H9 (cell line): Measurements from ENCODE around the gene VWA5B1. TPM values are rescaled to one million over a fixed set of nuclear protein-coding genes. Genes with fewer than 3 reads are reported as not detected.

ENCODE experiments used
- DNase-seq: peaks from one replicate; pipeline ENCODE4 v3.0.0-alpha.2; 2017
- H2AFZ ChIP-seq: one replicate; pipeline ENCODE4 v1.6.1; 2013; ENCODE audit warnings: mild to moderate bottlenecking, low read length, control low read depth, moderate library complexity
- H2AK5ac ChIP-seq: 2 replicates; pipeline ENCODE4 v1.6.1; 2013; ENCODE audit warnings: low read length, control low read depth, mixed read lengths; ENCODE audit not compliant: insufficient read length
- H2BK120ac ChIP-seq: one replicate; pipeline ENCODE4 v1.6.1; 2013; ENCODE audit warnings: low read depth, mild to moderate bottlenecking, low read length, control low read depth, inconsistent platforms; ENCODE audit not compliant: poor library complexity, severe bottlenecking
- H2BK12ac ChIP-seq: 2 replicates; pipeline ENCODE4 v1.6.1; 2013; ENCODE audit warnings: low read length, control low read depth, mixed read lengths, low read depth; ENCODE audit not compliant: insufficient read length
- H2BK15ac ChIP-seq: 2 replicates; pipeline ENCODE4 v1.6.1; 2013; ENCODE audit warnings: low read depth, low read length, control low read depth
- H2BK20ac ChIP-seq: one replicate; pipeline ENCODE4 v1.6.1; 2013; ENCODE audit warnings: low read depth, mild to moderate bottlenecking, low read length, control low read depth, inconsistent platforms; ENCODE audit not compliant: poor library complexity, severe bottlenecking
- H2BK5ac ChIP-seq: 2 replicates; pipeline ENCODE4 v1.6.1; 2013; ENCODE audit warnings: low read length, control low read depth, mixed read lengths; ENCODE audit not compliant: insufficient read length
- H3K14ac ChIP-seq: 2 replicates; pipeline ENCODE4 v1.6.1; 2013; ENCODE audit warnings: low read length, control low read depth; ENCODE audit not compliant: insufficient read depth
- H3K18ac ChIP-seq: 2 replicates; pipeline ENCODE4 v1.6.1; 2013; ENCODE audit warnings: low read depth, mild to moderate bottlenecking, mixed read lengths, low read length, control low read depth; ENCODE audit not compliant: insufficient read length
- H3K23ac ChIP-seq: 2 replicates; pipeline ENCODE4 v1.6.1; 2013; ENCODE audit warnings: low read length, control low read depth, mixed read lengths, low read depth; ENCODE audit not compliant: insufficient read length
- H3K23me2 ChIP-seq: 2 replicates; pipeline ENCODE4 v1.6.1; 2013; ENCODE audit warnings: low read depth, mild to moderate bottlenecking, mixed read lengths, low read length, control low read depth; ENCODE audit not compliant: insufficient read length, poor library complexity, severe bottlenecking
- H3K27ac ChIP-seq: 2 replicates; pipeline ENCODE4 v1.5.1; 2013; ENCODE audit warnings: low read length, control low read depth, mixed read lengths, low read depth; ENCODE audit not compliant: insufficient read length
- H3K27me3 ChIP-seq: 2 replicates; pipeline ENCODE4 v1.6.1; 2013; ENCODE audit warnings: low read length, control low read depth, inconsistent platforms; ENCODE audit not compliant: insufficient read depth
- H3K4ac ChIP-seq: 2 replicates; pipeline ENCODE4 v1.6.1; 2013; ENCODE audit warnings: low read depth, mild to moderate bottlenecking, control low read depth, inconsistent platforms, low read length, moderate library complexity
- H3K4me1 ChIP-seq: 2 replicates; pipeline ENCODE4 v1.6.1; 2013; ENCODE audit warnings: low read length, control low read depth, inconsistent platforms; ENCODE audit not compliant: insufficient read depth
- H3K4me2 ChIP-seq: 2 replicates; pipeline ENCODE4 v1.6.1; 2013; ENCODE audit warnings: low read length, control low read depth, mixed read lengths; ENCODE audit not compliant: insufficient read length, insufficient read depth
- H3K56ac ChIP-seq: 2 replicates; pipeline ENCODE4 v1.6.1; 2013; ENCODE audit warnings: low read depth, mild to moderate bottlenecking, mixed read lengths, low read length, control low read depth; ENCODE audit not compliant: insufficient read length
- H3K79me1 ChIP-seq: 2 replicates; pipeline ENCODE4 v1.6.1; 2013; ENCODE audit warnings: low read depth, mild to moderate bottlenecking, moderate library complexity, low read length, control low read depth, inconsistent platforms; ENCODE audit not compliant: insufficient read depth, poor library complexity, severe bottlenecking
- H3K79me2 ChIP-seq: 2 replicates; pipeline ENCODE4 v1.6.1; 2013; ENCODE audit warnings: low read length, control low read depth, inconsistent platforms; ENCODE audit not compliant: insufficient read depth
- H3K9ac ChIP-seq: 2 replicates; pipeline ENCODE4 v1.6.1; 2013; ENCODE audit warnings: low read length, control low read depth, mixed read lengths; ENCODE audit not compliant: insufficient read length; ENCODE audit errors: extremely low read depth
- H3K9me3 ChIP-seq: one replicate; pipeline ENCODE4 v1.6.1; 2013; ENCODE audit warnings: low read depth, low read length, inconsistent platforms; ENCODE audit not compliant: control insufficient read depth
- H3T11ph ChIP-seq: one replicate; pipeline ENCODE4 v1.6.1; 2013; ENCODE audit warnings: mild to moderate bottlenecking, low read length, control low read depth, inconsistent platforms
- H4K20me1 ChIP-seq: one replicate; pipeline ENCODE4 v1.6.1; 2013; ENCODE audit not compliant: control insufficient read depth, insufficient read length, insufficient read depth
- H4K5ac ChIP-seq: 2 replicates; pipeline ENCODE4 v1.6.1; 2013; ENCODE audit warnings: low read depth, mild to moderate bottlenecking, mixed read lengths, low read length, control low read depth; ENCODE audit not compliant: insufficient read length
- H4K8ac ChIP-seq: replicated peaks from 2 replicates; pipeline ENCODE4 v1.6.1; 2013; ENCODE audit warnings: low read length, control low read depth, mixed read lengths, low read depth; ENCODE audit not compliant: insufficient read length
- H4K91ac ChIP-seq: 2 replicates; pipeline ENCODE4 v1.6.1; 2013; ENCODE audit warnings: low read depth, mild to moderate bottlenecking, moderate library complexity, mixed read lengths, low read length, control low read depth; ENCODE audit not compliant: insufficient read length
- H3K27ac Mint-ChIP-seq, 3 experiments: 2 replicates in 2 of 3; 3 replicates in 1 of 3; pipeline ENCODE4 v1.8.0; 2020 to 2021; ENCODE audit warnings: mixed read lengths in 3 of 3, mild to moderate bottlenecking in 1 of 3, moderate library complexity in 1 of 3
- H3K27me3 Mint-ChIP-seq: 2 replicates; pipeline ENCODE4 v1.8.0; 2021; ENCODE audit warnings: low read depth, mild to moderate bottlenecking, moderate library complexity, mixed read lengths
- H3K36me3 Mint-ChIP-seq, 3 experiments: 2 replicates in 2 of 3; 3 replicates in 1 of 3; pipeline ENCODE4 v1.8.0; 2020 to 2021; ENCODE audit warnings: low read depth in 3 of 3, mixed read lengths in 3 of 3; ENCODE audit not compliant: insufficient read depth in 1 of 3
- H3K4me1 Mint-ChIP-seq, 2 experiments: 2 replicates each; pipeline ENCODE4 v1.8.0; 2020; ENCODE audit warnings: mixed read lengths in 2 of 2
- H3K4me3 Mint-ChIP-seq, 2 experiments: 2 replicates in 1 of 2; 3 replicates in 1 of 2; pipeline ENCODE4 v1.8.0; 2020 to 2021; ENCODE audit warnings: mild to moderate bottlenecking in 2 of 2, mixed read lengths in 2 of 2, moderate library complexity in 1 of 2
- H3K9me3 Mint-ChIP-seq, 2 experiments: 2 replicates in 1 of 2; 3 replicates in 1 of 2; pipeline ENCODE4 v1.8.0; 2020; ENCODE audit warnings: mild to moderate bottlenecking in 2 of 2, mixed read lengths in 2 of 2, moderate library complexity in 1 of 2
- WGBS: extraction: QIAGEN DNeasy Blood & Tissue Kit; methylation state at CpG from one replicate; pipeline ENCODE4 v1.1.7; 2013; ENCODE audit warnings: missing lambda C conversion rate, low lambda C conversion rate, mixed read lengths; ENCODE audit not compliant: insufficient read length; ENCODE audit errors: extremely low coverage; 5-methylcytosine and 5-hydroxymethylcytosine counted together
- total RNA-seq: library from RNA; stranded (reverse); gene quantifications from 2 replicates; pipeline ENCODE4 v1.2.1, GENCODE V29; 2021
- TF ChIP-seq, protein P1 (sequence below): fragments of 200-600 bp; sonication (generic); conservative IDR thresholded peaks from 3 replicates; pipeline ENCODE4 v1.8.0; 2021; ENCODE audit warnings: antibody characterized with exemption, mild to moderate bottlenecking

The VWA5B1 gene
- total RNA-seq, 1 experiment from 2014 or later: not detected

DNA sequence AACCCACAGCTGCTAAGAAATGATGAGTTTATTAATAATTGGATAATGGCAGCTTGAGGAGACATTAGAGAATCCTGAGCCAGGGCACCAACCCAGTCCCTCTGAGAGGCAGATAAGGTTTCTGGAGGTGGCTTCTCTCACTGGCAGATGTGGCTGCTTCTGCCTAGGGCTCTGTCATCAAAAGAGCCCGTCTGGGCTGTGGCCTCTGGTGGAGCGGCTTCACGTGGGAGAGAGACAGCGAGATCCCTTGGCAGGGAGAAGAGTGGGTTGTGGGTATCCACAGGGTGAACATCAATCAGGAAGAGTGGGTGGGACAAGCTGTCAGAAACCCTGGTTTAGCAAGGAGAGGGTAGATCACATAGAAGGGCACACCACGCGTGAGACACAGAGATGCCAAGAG, 30.0 kb downstream of the VWA5B1 start:
- Histone ChIP-seq H3K23me2 (no peaks in the 10 kb centered on the region), H2BK12ac (no peak overlapping the region), H2BK15ac (no peak overlapping the region), H3K14ac (no peak overlapping the region), H4K91ac (no peak overlapping the region), H3K79me2 (no peaks in the 10 kb centered on the region), H2AFZ (no peak overlapping the region), H3K56ac (no peak overlapping the region), H3K4me1 (0 out of 2 replicates have a peak, but pooled peaks cover 2% of the 10 kb centered on the region), H2AK5ac (no peak overlapping the region), H3K27ac (no peak overlapping the region), H4K8ac (no peak overlapping the region), H2BK20ac (no peak overlapping the region), H2BK5ac (no peak overlapping the region), H3K23ac (no peak overlapping the region), H3K4me2 (no peak overlapping the region), H2BK120ac (no peak overlapping the region), H4K5ac (no peak overlapping the region), H3K9ac (no peak overlapping the region), H3K4ac (no peak overlapping the region), H3T11ph (no peak overlapping the region), H3K27me3 (no peaks in the 10 kb centered on the region; the same call in 1 of the 2 replicates), H3K18ac (no peak overlapping the region), H4K20me1 (no peaks in the 10 kb centered on the region), H3K79me1 (no peaks in the 10 kb centered on the region), H3K9me3 (no peaks in the 10 kb centered on the region)
- Mint-ChIP-seq H3K4me1 (peaks cover 5 to 9% of the 10 kb centered on the region in 2 experiments), H3K27me3 (peaks cover 22% of the 10 kb centered on the region), H3K9me3 (no peaks in the 10 kb centered on the region), H3K27ac (no peak overlapping the region), H3K4me3 (no peak overlapping the region), H3K36me3 (no peaks in the 10 kb centered on the region)
- no CpG with 5 or more reads among the region's 6 CpGs for WGBS
- TF ChIP-seq, protein P1, sequence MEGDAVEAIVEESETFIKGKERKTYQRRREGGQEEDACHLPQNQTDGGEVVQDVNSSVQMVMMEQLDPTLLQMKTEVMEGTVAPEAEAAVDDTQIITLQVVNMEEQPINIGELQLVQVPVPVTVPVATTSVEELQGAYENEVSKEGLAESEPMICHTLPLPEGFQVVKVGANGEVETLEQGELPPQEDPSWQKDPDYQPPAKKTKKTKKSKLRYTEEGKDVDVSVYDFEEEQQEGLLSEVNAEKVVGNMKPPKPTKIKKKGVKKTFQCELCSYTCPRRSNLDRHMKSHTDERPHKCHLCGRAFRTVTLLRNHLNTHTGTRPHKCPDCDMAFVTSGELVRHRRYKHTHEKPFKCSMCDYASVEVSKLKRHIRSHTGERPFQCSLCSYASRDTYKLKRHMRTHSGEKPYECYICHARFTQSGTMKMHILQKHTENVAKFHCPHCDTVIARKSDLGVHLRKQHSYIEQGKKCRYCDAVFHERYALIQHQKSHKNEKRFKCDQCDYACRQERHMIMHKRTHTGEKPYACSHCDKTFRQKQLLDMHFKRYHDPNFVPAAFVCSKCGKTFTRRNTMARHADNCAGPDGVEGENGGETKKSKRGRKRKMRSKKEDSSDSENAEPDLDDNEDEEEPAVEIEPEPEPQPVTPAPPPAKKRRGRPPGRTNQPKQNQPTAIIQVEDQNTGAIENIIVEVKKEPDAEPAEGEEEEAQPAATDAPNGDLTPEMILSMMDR: no peak
- DNase-seq: no peak
